Neural cell (in vitro differentiated cells): Measurements from ENCODE around the gene ITGB6.

Experiments used
- EZH2 ChIP-seq: fragments of 200-600, 300-800 bp; shearing (Covaris generic), sonication (generic); IDR thresholded peaks from 2 replicates; pipeline ENCODE4 v1.6.1; 2014; ENCODE audit warnings: antibody characterized with exemption, low read length, borderline replicate concordance, mild to moderate bottlenecking; ENCODE audit not compliant: insufficient read depth, poor library complexity, severe bottlenecking
- SMC3 ChIP-seq: fragments of 450-650 bp; conservative IDR thresholded peaks from 2 replicates; pipeline ENCODE4 v1.6.1; 2014; ENCODE audit warnings: antibody characterized with exemption, mild to moderate bottlenecking, moderate library complexity; ENCODE audit not compliant: poor library complexity
- TF ChIP-seq, protein P1 (sequence below): fragments of 450-650 bp; IDR thresholded peaks from 2 replicates; pipeline ENCODE4 v1.5.1; 2014; ENCODE audit warnings: antibody characterized with exemption, mild to moderate bottlenecking, moderate library complexity; ENCODE audit not compliant: poor library complexity, severe bottlenecking

DNA sequence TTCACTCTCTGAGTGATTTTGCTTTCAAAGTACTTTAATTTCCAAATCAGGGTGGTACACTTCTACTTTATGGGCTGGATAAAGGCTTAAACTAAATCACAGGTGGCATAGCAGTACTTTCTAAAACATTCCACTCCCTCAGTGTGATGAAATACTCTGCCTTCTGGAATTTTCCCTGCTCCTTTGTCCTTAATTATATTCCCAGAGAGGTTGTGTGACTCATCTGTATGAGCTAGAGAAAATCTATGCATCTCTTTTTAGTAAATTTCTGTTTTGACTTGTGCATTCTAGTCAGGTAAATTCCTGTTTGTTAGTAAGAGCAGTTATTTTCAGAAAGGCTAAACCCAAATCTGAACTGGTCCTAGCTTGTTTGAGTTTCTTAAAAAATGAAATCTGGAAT is 108.7 kb downstream of the ITGB6 start:
- TF ChIP-seq, protein P1, sequence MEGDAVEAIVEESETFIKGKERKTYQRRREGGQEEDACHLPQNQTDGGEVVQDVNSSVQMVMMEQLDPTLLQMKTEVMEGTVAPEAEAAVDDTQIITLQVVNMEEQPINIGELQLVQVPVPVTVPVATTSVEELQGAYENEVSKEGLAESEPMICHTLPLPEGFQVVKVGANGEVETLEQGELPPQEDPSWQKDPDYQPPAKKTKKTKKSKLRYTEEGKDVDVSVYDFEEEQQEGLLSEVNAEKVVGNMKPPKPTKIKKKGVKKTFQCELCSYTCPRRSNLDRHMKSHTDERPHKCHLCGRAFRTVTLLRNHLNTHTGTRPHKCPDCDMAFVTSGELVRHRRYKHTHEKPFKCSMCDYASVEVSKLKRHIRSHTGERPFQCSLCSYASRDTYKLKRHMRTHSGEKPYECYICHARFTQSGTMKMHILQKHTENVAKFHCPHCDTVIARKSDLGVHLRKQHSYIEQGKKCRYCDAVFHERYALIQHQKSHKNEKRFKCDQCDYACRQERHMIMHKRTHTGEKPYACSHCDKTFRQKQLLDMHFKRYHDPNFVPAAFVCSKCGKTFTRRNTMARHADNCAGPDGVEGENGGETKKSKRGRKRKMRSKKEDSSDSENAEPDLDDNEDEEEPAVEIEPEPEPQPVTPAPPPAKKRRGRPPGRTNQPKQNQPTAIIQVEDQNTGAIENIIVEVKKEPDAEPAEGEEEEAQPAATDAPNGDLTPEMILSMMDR, result no peak
- no peak for TF ChIP-seq EZH2
- TF ChIP-seq SMC3, result no peak
